ENCODE measurements around the gene FADS3.
A peak's percentile ranks its signal among the peaks of the same experiment; 100 is the strongest.

- no peak for TF ChIP-seq EZH2 (IDR thresholded peaks at IDR 0.05; ENCODE audit: low read depth, unreplicated experiment)
- no peak for TF ChIP-seq POLR2AphosphoS5 (IDR thresholded peaks at IDR 0.05; ENCODE audit: low read depth)
- 0 out of 4 replicates have a peak, but pooled peaks of 1 of the 2 experiments have one; percentile 3 for TF ChIP-seq CTCF (conservative IDR thresholded peaks at IDR 0.05; ENCODE audit: low read depth in 2 of 2)
- TF ChIP-seq, protein P1, sequence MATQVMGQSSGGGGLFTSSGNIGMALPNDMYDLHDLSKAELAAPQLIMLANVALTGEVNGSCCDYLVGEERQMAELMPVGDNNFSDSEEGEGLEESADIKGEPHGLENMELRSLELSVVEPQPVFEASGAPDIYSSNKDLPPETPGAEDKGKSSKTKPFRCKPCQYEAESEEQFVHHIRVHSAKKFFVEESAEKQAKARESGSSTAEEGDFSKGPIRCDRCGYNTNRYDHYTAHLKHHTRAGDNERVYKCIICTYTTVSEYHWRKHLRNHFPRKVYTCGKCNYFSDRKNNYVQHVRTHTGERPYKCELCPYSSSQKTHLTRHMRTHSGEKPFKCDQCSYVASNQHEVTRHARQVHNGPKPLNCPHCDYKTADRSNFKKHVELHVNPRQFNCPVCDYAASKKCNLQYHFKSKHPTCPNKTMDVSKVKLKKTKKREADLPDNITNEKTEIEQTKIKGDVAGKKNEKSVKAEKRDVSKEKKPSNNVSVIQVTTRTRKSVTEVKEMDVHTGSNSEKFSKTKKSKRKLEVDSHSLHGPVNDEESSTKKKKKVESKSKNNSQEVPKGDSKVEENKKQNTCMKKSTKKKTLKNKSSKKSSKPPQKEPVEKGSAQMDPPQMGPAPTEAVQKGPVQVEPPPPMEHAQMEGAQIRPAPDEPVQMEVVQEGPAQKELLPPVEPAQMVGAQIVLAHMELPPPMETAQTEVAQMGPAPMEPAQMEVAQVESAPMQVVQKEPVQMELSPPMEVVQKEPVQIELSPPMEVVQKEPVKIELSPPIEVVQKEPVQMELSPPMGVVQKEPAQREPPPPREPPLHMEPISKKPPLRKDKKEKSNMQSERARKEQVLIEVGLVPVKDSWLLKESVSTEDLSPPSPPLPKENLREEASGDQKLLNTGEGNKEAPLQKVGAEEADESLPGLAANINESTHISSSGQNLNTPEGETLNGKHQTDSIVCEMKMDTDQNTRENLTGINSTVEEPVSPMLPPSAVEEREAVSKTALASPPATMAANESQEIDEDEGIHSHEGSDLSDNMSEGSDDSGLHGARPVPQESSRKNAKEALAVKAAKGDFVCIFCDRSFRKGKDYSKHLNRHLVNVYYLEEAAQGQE (IDR thresholded peaks at IDR 0.05; ENCODE audit: unreplicated experiment), result no peak
- TF ChIP-seq EZH2phosphoT487 (IDR thresholded peaks at IDR 0.05; ENCODE audit: unreplicated experiment), result no peak
- no peak for TF ChIP-seq JUNB (IDR thresholded peaks at IDR 0.05; ENCODE audit: unreplicated experiment)
- TF ChIP-seq CREB1 (CRISPR knock-in tag; IDR thresholded peaks at IDR 0.05; ENCODE audit: low read depth), result no peak
- TF ChIP-seq ETS1 (IDR thresholded peaks at IDR 0.05), result no peak
- no peak for TF ChIP-seq ZNF331 (CRISPR knock-in tag; IDR thresholded peaks at IDR 0.05; ENCODE audit: low read depth)
- no peak for TF ChIP-seq NANOG (IDR thresholded peaks at IDR 0.05; ENCODE audit: borderline replicate concordance)
- no peak for TF ChIP-seq ZNF114 (CRISPR knock-in tag; IDR thresholded peaks at IDR 0.05)
- no peak for TF ChIP-seq STAT1 (IDR thresholded peaks at IDR 0.05; ENCODE audit: unreplicated experiment)
- TF ChIP-seq, protein P2, sequence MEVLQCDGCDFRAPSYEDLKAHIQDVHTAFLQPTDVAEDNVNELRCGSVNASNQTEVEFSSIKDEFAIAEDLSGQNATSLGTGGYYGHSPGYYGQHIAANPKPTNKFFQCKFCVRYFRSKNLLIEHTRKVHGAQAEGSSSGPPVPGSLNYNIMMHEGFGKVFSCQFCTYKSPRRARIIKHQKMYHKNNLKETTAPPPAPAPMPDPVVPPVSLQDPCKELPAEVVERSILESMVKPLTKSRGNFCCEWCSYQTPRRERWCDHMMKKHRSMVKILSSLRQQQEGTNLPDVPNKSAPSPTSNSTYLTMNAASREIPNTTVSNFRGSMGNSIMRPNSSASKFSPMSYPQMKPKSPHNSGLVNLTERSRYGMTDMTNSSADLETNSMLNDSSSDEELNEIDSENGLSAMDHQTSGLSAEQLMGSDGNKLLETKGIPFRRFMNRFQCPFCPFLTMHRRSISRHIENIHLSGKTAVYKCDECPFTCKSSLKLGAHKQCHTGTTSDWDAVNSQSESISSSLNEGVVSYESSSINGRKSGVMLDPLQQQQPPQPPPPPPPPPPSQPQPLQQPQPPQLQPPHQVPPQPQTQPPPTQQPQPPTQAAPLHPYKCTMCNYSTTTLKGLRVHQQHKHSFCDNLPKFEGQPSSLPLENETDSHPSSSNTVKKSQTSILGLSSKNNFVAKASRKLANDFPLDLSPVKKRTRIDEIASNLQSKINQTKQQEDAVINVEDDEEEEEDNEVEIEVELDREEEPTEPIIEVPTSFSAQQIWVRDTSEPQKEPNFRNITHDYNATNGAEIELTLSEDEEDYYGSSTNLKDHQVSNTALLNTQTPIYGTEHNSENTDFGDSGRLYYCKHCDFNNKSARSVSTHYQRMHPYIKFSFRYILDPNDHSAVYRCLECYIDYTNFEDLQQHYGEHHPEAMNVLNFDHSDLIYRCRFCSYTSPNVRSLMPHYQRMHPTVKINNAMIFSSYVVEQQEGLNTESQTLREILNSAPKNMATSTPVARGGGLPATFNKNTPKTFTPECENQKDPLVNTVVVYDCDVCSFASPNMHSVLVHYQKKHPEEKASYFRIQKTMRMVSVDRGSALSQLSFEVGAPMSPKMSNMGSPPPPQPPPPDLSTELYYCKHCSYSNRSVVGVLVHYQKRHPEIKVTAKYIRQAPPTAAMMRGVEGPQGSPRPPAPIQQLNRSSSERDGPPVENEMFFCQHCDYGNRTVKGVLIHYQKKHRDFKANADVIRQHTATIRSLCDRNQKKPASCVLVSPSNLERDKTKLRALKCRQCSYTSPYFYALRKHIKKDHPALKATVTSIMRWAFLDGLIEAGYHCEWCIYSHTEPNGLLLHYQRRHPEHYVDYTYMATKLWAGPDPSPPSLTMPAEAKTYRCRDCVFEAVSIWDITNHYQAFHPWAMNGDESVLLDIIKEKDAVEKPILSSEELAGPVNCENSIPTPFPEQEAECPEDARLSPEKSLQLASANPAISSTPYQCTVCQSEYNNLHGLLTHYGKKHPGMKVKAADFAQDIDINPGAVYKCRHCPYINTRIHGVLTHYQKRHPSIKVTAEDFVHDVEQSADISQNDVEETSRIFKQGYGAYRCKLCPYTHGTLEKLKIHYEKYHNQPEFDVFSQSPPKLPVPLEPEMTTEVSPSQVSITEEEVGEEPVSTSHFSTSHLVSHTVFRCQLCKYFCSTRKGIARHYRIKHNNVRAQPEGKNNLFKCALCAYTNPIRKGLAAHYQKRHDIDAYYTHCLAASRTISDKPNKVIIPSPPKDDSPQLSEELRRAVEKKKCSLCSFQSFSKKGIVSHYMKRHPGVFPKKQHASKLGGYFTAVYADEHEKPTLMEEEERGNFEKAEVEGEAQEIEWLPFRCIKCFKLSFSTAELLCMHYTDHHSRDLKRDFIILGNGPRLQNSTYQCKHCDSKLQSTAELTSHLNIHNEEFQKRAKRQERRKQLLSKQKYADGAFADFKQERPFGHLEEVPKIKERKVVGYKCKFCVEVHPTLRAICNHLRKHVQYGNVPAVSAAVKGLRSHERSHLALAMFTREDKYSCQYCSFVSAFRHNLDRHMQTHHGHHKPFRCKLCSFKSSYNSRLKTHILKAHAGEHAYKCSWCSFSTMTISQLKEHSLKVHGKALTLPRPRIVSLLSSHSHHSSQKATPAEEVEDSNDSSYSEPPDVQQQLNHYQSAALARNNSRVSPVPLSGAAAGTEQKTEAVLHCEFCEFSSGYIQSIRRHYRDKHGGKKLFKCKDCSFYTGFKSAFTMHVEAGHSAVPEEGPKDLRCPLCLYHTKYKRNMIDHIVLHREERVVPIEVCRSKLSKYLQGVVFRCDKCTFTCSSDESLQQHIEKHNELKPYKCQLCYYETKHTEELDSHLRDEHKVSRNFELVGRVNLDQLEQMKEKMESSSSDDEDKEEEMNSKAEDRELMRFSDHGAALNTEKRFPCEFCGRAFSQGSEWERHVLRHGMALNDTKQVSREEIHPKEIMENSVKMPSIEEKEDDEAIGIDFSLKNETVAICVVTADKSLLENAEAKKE (CRISPR knock-in tag; IDR thresholded peaks at IDR 0.05), result no peak
Measured at GRCh38 chr11:61905067-61905696, 13.8 kb upstream of the FADS3 start.
